Keratinocyte (primary cell): ENCODE measurements around the gene PPFIA3. TPM values are rescaled to one million over a fixed set of nuclear protein-coding genes. Genes with fewer than 3 reads are reported as not detected.

Experiments
- DNase-seq: peaks from one replicate; pipeline ENCODE4 v3.0.0-alpha.2; 2011; ENCODE audit warnings: low read depth, missing footprints, low spot score
- FAIRE-seq: peaks from 2 replicates; lab custom pipeline; 2011; peaks lifted over from hg19 to GRCh38; lab: Jason Lieb, UNC
- H2AFZ ChIP-seq: 2 replicates; pipeline ENCODE4 v1.6.0; 2012; ENCODE audit warnings: low read length, control low read depth, inconsistent platforms; ENCODE audit not compliant: control insufficient read depth
- H3K27ac ChIP-seq: 2 replicates; pipeline ENCODE4 v1.5.1; 2011; ENCODE audit warnings: low read length; ENCODE audit not compliant: control insufficient read depth, insufficient read depth
- H3K27me3 ChIP-seq: 3 replicates; pipeline ENCODE4 v1.6.0; 2011; ENCODE audit warnings: low read length; ENCODE audit not compliant: control insufficient read depth, insufficient read depth; ENCODE audit errors: extremely low read depth
- H3K36me3 ChIP-seq, 2 experiments: 2 replicates in 1 of 2; 3 replicates in 1 of 2; pipeline ENCODE4 v1.5.1; 2011; ENCODE audit warnings: low read length in 2 of 2, mild to moderate bottlenecking in 1 of 2; ENCODE audit not compliant: control insufficient read depth in 2 of 2, insufficient read depth in 2 of 2; ENCODE audit errors: extremely low read depth in 1 of 2
- H3K4me1 ChIP-seq: 3 replicates; pipeline ENCODE4 v1.5.1; 2011; ENCODE audit warnings: low read length; ENCODE audit not compliant: control insufficient read depth, insufficient read depth; ENCODE audit errors: extremely low read depth
- H3K4me2 ChIP-seq: 3 replicates; pipeline ENCODE4 v1.6.0; 2011; ENCODE audit warnings: low read depth, low read length; ENCODE audit not compliant: control insufficient read depth, insufficient read depth; ENCODE audit errors: extremely low read depth
- H3K4me3 ChIP-seq, 3 experiments: fragments of 200-600 bp in 1 of 3; sonication (generic) in 1 of 3; 2 replicates in 2 of 3; 3 replicates in 1 of 3; pipeline ENCODE4 v1.5.1; 2011 to 2016; ENCODE audit warnings: low read length in 3 of 3, mild to moderate bottlenecking in 3 of 3, control low read depth in 2 of 3, inconsistent platforms in 1 of 3, low read depth in 1 of 3, mixed read lengths in 1 of 3, mixed run types in 1 of 3, moderate library complexity in 1 of 3; ENCODE audit not compliant: control insufficient read depth in 2 of 3, insufficient read depth in 2 of 3; ENCODE audit errors: extremely low read depth in 1 of 3
- H3K79me2 ChIP-seq: 2 replicates; pipeline ENCODE4 v1.6.0; 2012; ENCODE audit warnings: low read length; ENCODE audit not compliant: control insufficient read depth, insufficient read depth
- H3K9ac ChIP-seq: 3 replicates; pipeline ENCODE4 v1.6.0; 2011; ENCODE audit warnings: low read length; ENCODE audit not compliant: control insufficient read depth, insufficient read depth; ENCODE audit errors: extremely low read depth
- H3K9me1 ChIP-seq: 3 replicates; pipeline ENCODE4 v1.6.0; 2011; ENCODE audit warnings: low read length; ENCODE audit not compliant: control insufficient read depth, insufficient read depth; ENCODE audit errors: extremely low read depth
- H3K9me3 ChIP-seq: 2 replicates; pipeline ENCODE4 v1.5.1; 2012; ENCODE audit warnings: low read depth, low read length; ENCODE audit not compliant: control insufficient read depth
- H4K20me1 ChIP-seq: 3 replicates; pipeline ENCODE4 v1.6.0; 2011; ENCODE audit warnings: low read length; ENCODE audit not compliant: control insufficient read depth, insufficient read depth; ENCODE audit errors: extremely low read depth
- CTCF ChIP-seq, 3 experiments: IDR thresholded peaks in 1 of 3; conservative IDR thresholded peaks in 1 of 3; optimal IDR thresholded peaks in 1 of 3; 2 replicates in 2 of 3; 3 replicates in 1 of 3; pipeline versions ENCODE3 to v1.5.1; 2011; ENCODE audit warnings: low read length in 3 of 3, mild to moderate bottlenecking in 3 of 3, moderate library complexity in 2 of 3, control low read depth in 1 of 3, inconsistent platforms in 1 of 3; ENCODE audit not compliant: insufficient read depth in 2 of 3; ENCODE audit errors: extremely low read depth in 1 of 3
- EZH2 ChIP-seq: IDR thresholded peaks from one replicate; pipeline ENCODE4 v1.6.1; 2012; ENCODE audit warnings: inconsistent platforms, mild to moderate bottlenecking, low read length, moderate library complexity
- dilution Hi-C: fragments of 300-500 bp; cut with MboI; formaldehyde crosslinking; loops from one replicate; pipeline ENCODE4 v1.7.0; 2020; ENCODE audit warnings: low sequenced_read_pairs; ENCODE audit not compliant: extremely low pct_ligation_motif_present
- polyA plus RNA-seq, 5 experiments: library from polyadenylated mRNA; depleted of rRNA in 3 of 5; stranded (reverse) in 3 of 5; stranded (forward) in 1 of 5; unstranded in 1 of 5; fragments of >200 nt; gene quantifications; 1 replicate in 1 of 5; 2 replicates in 3 of 5; 3 replicates in 1 of 5; pipeline versions ENCODE4 v1.2.1 to v1.2.3, GENCODE V29; 2011 to 2012; ENCODE audit warnings: missing spikeins in 2 of 5, low read depth in 1 of 5, low replicate concordance in 1 of 5

Gene PPFIA3
- polyA plus RNA-seq, 1 donor (not counting 4 experiments of a cell fraction or from before 2014, with no cell fraction given), result 3.0 TPM

- DNase-seq (no peak), FAIRE-seq (no peak)
- H3K27me3 ChIP-seq, result no peaks in the 10 kb centered on the region
- no peaks in the 10 kb centered on the region for H3K79me2 ChIP-seq
- H3K4me3 ChIP-seq, result no peak overlapping the region
- H4K20me1 ChIP-seq, result no peaks in the 10 kb centered on the region
- H3K27ac ChIP-seq, result no peak overlapping the region
- dilution Hi-C loops, result no loop called here
- H3K36me3 ChIP-seq, result peaks cover 10 to 31% of the 10 kb centered on the region in 2 experiments
- TF ChIP-seq CTCF (optimal IDR thresholded peaks at IDR 0.05 in 1 of 3, IDR thresholded peaks at IDR 0.05 in 1 of 3, conservative IDR thresholded peaks at IDR 0.05 in 1 of 3; ENCODE audit: extremely low read depth in 1 of 3, insufficient read depth in 2 of 3, low read length in 3 of 3), result no peak
- no peak for TF ChIP-seq EZH2
- no peak overlapping the region for H3K4me2 ChIP-seq
- no peak overlapping the region for H2AFZ ChIP-seq
- H3K9me1 ChIP-seq, result no peaks in the 10 kb centered on the region
- H3K9me3 ChIP-seq, result no peaks in the 10 kb centered on the region
- no peak overlapping the region for H3K9ac ChIP-seq
- H3K4me1 ChIP-seq, result no peaks in the 10 kb centered on the region
Observed at GRCh38 chr19:49182848-49183375, 63.6 kb downstream of the PPFIA3 start.

- Histone ChIP-seq H4K20me1 (no peaks in the 10 kb centered on the region), H3K9me1 (no peaks in the 10 kb centered on the region), H2AFZ (no peak overlapping the region), H3K36me3 (peaks cover 27 to 33% of the 10 kb centered on the region in 2 experiments), H3K4me1 (no peaks in the 10 kb centered on the region), H3K9ac (no peak overlapping the region), H3K4me2 (no peak overlapping the region), H3K79me2 (no peaks in the 10 kb centered on the region), H3K27ac (no peak overlapping the region), H3K27me3 (no peaks in the 10 kb centered on the region), H3K9me3 (no peaks in the 10 kb centered on the region), H3K4me3 (no peak overlapping the region)
- dilution Hi-C loops, result no loop called here
- TF ChIP-seq EZH2, result no peak
- TF ChIP-seq CTCF (optimal IDR thresholded peaks at IDR 0.05 in 1 of 3, IDR thresholded peaks at IDR 0.05 in 1 of 3, conservative IDR thresholded peaks at IDR 0.05 in 1 of 3; ENCODE audit: extremely low read depth in 1 of 3, insufficient read depth in 2 of 3, low read length in 3 of 3), result no peak
- no peak for FAIRE-seq
- no peak for DNase-seq
Observed at GRCh38 chr19:49186108-49186507, 66.8 kb downstream of the PPFIA3 start.
